Measurements from ENCODE around the gene KIAA0586.
"Not testable (repeated sequence)": the region's sequence is repeated elsewhere in the genome, so short reads cannot be mapped to it uniquely, and the experiment has no call there.

The KIAA0586 gene

GRCh38 chr14:58467575-58467974 is 40.1 kb downstream of the KIAA0586 start:
- H3K4me3 ChIP-seq (ENCODE audit: low read depth, low read length) = no peak overlapping the region
- H3K36me3 ChIP-seq (ENCODE audit: control insufficient read depth, insufficient read depth, low read length) = peaks cover 6% of the 10 kb centered on the region
- H3K4me1 ChIP-seq (ENCODE audit: control insufficient read depth, insufficient read depth, low read length) = no peaks in the 10 kb centered on the region
- no peaks in the 10 kb centered on the region for H3K9me3 ChIP-seq (ENCODE audit: control insufficient read depth, insufficient read depth, low read length)
- no peaks in the 10 kb centered on the region for H3K27me3 ChIP-seq (ENCODE audit: control insufficient read depth, insufficient read depth, low read length)
- no peak overlapping the region for H3K9ac ChIP-seq (ENCODE audit: low read depth, low read length)

GRCh38 chr14:58469309-58469708 is 41.8 kb downstream of the KIAA0586 start:
- H3K36me3 ChIP-seq (ENCODE audit: control insufficient read depth, insufficient read depth, low read length) = peaks cover 6% of the 10 kb centered on the region

DNA sequence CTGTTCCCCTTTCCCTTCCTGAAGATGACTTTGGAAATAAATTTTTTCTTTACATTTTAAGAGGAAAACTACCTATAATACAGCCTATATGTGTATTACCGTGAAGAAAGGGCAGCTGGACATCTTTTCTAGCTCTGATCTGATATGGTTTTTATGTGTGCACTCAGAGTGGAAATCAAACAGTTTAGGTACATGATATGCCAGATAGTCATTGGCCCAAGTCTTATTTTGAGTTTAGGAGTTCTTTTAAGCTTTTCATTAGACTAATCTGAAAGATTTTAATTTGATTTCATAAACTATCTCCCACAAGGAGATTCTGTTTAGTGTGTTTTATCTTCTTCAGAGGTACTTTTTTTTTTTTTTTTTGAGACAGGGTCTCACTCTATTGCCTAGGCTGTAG is 48.8 kb downstream of the KIAA0586 start:
- Histone ChIP-seq H3K36me3 (ENCODE audit: control insufficient read depth, insufficient read depth, low read length) (no peaks in the 10 kb centered on the region), H3K9ac (ENCODE audit: low read depth, low read length) (no peak overlapping the region), H3K27me3 (ENCODE audit: control insufficient read depth, insufficient read depth, low read length) (no peaks in the 10 kb centered on the region), H3K4me1 (ENCODE audit: control insufficient read depth, insufficient read depth, low read length) (no peaks in the 10 kb centered on the region), H3K4me3 (ENCODE audit: low read depth, low read length) (no peak overlapping the region), H3K9me3 (ENCODE audit: control insufficient read depth, insufficient read depth, low read length) (no peaks in the 10 kb centered on the region)

More at GRCh38 chr14:58469309-58469708, 41.8 kb downstream of the KIAA0586 start:
- H3K4me1 ChIP-seq (ENCODE audit: control insufficient read depth, insufficient read depth, low read length) = no peaks in the 10 kb centered on the region
- no peaks in the 10 kb centered on the region for H3K27me3 ChIP-seq (ENCODE audit: control insufficient read depth, insufficient read depth, low read length)
- H3K9me3 ChIP-seq (ENCODE audit: control insufficient read depth, insufficient read depth, low read length) = no peaks in the 10 kb centered on the region
- no peak overlapping the region for H3K4me3 ChIP-seq (ENCODE audit: low read depth, low read length)
- no peak overlapping the region for H3K9ac ChIP-seq (ENCODE audit: low read depth, low read length)

DNA sequence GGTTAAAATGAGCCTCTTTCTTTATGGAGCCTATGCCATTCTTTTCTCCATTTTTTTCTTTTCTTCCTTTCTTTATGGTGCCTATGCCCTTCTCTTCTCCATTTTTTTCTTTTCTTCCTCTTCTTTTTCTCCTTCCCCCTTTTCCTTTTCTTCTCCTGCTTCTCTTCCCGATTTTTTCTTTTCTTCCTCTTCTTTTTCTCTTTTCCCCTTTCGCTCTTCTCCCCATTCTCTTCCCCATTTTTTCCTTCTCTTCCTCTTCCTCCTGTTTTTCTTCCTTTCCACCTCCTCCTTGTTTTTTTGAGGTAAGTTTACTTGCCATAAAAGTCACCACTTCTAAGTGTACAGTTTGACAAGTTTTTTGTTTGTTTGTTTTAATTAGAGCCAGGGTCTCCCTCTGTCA is 50.1 kb downstream of the KIAA0586 start:
- H3K9me3 ChIP-seq (ENCODE audit: control insufficient read depth, insufficient read depth, low read length) = no peaks in the 10 kb centered on the region
- H3K9ac ChIP-seq (ENCODE audit: low read depth, low read length) = no peak overlapping the region
- no peaks in the 10 kb centered on the region for H3K36me3 ChIP-seq (ENCODE audit: control insufficient read depth, insufficient read depth, low read length)
- no peaks in the 10 kb centered on the region for H3K4me1 ChIP-seq (ENCODE audit: control insufficient read depth, insufficient read depth, low read length)
- H3K27me3 ChIP-seq (ENCODE audit: control insufficient read depth, insufficient read depth, low read length) = no peaks in the 10 kb centered on the region
- no peak overlapping the region for H3K4me3 ChIP-seq (ENCODE audit: low read depth, low read length)

DNA sequence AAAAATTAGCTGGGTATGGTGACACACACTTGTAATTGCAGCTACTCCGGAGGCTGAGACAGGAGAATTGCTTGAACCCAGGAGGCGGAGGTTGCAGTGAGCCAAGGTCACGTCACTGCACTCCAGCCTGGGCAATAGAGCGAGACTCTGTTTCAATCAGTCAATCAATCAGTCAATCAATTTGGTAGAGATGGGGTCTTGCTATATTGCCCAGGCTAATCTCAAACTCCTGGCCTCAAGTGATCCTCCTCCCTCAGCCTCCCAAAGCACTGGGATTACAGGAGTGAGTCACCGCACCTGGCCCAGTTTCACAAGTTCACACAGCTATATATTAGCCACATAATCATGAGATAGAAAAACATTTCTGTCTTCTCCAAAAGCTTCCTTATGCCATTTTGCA is 50.8 kb downstream of the KIAA0586 start:
- H3K4me3 ChIP-seq (ENCODE audit: low read depth, low read length); H3K4me1 ChIP-seq (ENCODE audit: control insufficient read depth, insufficient read depth, low read length); H3K9ac ChIP-seq (ENCODE audit: low read depth, low read length); H3K9me3 ChIP-seq (ENCODE audit: control insufficient read depth, insufficient read depth, low read length); H3K36me3 ChIP-seq (ENCODE audit: control insufficient read depth, insufficient read depth, low read length); H3K27me3 ChIP-seq (ENCODE audit: control insufficient read depth, insufficient read depth, low read length): not testable (repeated sequence)

DNA sequence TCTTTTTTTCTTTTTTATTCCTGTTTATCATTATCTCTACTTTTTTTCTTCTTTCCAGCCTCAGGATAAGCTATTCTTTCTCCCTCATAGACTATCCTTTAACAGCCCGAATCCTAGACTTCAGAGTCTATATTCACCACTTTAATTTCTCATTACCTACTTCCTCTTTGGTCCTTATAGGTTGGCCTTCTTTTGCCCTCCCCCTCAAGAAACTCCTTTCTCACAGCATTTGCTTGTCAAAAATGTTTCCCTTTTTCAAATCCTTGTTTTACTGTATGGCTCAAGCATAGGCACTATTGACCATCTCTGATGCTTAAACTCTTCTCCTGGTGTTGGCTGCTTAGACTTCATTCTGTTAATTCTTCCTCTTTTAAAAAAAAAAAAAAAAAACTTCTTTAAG is 52.5 kb downstream of the KIAA0586 start:
- Histone ChIP-seq H3K36me3 (ENCODE audit: control insufficient read depth, insufficient read depth, low read length) (no peaks in the 10 kb centered on the region), H3K27me3 (ENCODE audit: control insufficient read depth, insufficient read depth, low read length) (no peaks in the 10 kb centered on the region), H3K9me3 (ENCODE audit: control insufficient read depth, insufficient read depth, low read length) (no peaks in the 10 kb centered on the region), H3K4me3 (ENCODE audit: low read depth, low read length) (no peak overlapping the region), H3K9ac (ENCODE audit: low read depth, low read length) (no peak overlapping the region), H3K4me1 (ENCODE audit: control insufficient read depth, insufficient read depth, low read length) (no peaks in the 10 kb centered on the region)

GRCh38 chr14:58484176-58484575 is 56.7 kb downstream of the KIAA0586 start:
- Histone ChIP-seq H3K4me3 (ENCODE audit: low read depth, low read length) (no peak overlapping the region), H3K9me3 (ENCODE audit: control insufficient read depth, insufficient read depth, low read length) (no peaks in the 10 kb centered on the region), H3K9ac (ENCODE audit: low read depth, low read length) (no peak overlapping the region), H3K4me1 (ENCODE audit: control insufficient read depth, insufficient read depth, low read length) (no peaks in the 10 kb centered on the region), H3K27me3 (ENCODE audit: control insufficient read depth, insufficient read depth, low read length) (no peaks in the 10 kb centered on the region), H3K36me3 (ENCODE audit: control insufficient read depth, insufficient read depth, low read length) (no peaks in the 10 kb centered on the region)

GRCh38 chr14:58488550-58488949 is 61.0 kb downstream of the KIAA0586 start:
- Histone ChIP-seq H3K27me3 (ENCODE audit: control insufficient read depth, insufficient read depth, low read length) (no peaks in the 10 kb centered on the region), H3K9ac (ENCODE audit: low read depth, low read length) (no peak overlapping the region), H3K4me1 (ENCODE audit: control insufficient read depth, insufficient read depth, low read length) (no peaks in the 10 kb centered on the region), H3K9me3 (ENCODE audit: control insufficient read depth, insufficient read depth, low read length) (no peaks in the 10 kb centered on the region), H3K36me3 (ENCODE audit: control insufficient read depth, insufficient read depth, low read length) (no peaks in the 10 kb centered on the region), H3K4me3 (ENCODE audit: low read depth, low read length) (no peak overlapping the region)

GRCh38 chr14:58491593-58491992 is 64.1 kb downstream of the KIAA0586 start:
- Histone ChIP-seq H3K27me3 (ENCODE audit: control insufficient read depth, insufficient read depth, low read length) (no peaks in the 10 kb centered on the region), H3K9me3 (ENCODE audit: control insufficient read depth, insufficient read depth, low read length) (no peaks in the 10 kb centered on the region), H3K4me1 (ENCODE audit: control insufficient read depth, insufficient read depth, low read length) (no peaks in the 10 kb centered on the region), H3K9ac (ENCODE audit: low read depth, low read length) (no peak overlapping the region), H3K36me3 (ENCODE audit: control insufficient read depth, insufficient read depth, low read length) (no peaks in the 10 kb centered on the region), H3K4me3 (ENCODE audit: low read depth, low read length) (no peak overlapping the region)

DNA sequence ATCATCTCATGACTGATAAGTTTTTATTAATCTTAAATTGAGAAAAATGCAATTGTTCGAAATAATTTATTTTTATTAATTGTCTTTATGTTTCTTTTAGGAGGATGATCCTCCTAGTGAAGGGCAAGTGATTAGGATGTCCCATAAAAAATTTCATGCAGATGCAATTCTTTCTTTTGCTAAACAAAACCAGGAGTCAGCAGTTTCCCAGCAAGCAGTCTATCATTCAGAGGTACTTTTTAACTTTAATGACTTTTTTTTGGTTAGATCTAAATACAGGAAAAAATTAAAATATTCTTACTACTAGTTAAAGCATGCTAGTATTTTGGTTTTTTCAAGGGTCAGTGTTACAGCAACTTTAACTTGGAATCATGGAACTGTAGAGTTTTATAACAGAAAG is 64.5 kb downstream of the KIAA0586 start:
- no peak overlapping the region for H3K4me3 ChIP-seq (ENCODE audit: low read depth, low read length)
- no peaks in the 10 kb centered on the region for H3K4me1 ChIP-seq (ENCODE audit: control insufficient read depth, insufficient read depth, low read length)
- no peaks in the 10 kb centered on the region for H3K27me3 ChIP-seq (ENCODE audit: control insufficient read depth, insufficient read depth, low read length)
- no peak overlapping the region for H3K9ac ChIP-seq (ENCODE audit: low read depth, low read length)
- no peaks in the 10 kb centered on the region for H3K36me3 ChIP-seq (ENCODE audit: control insufficient read depth, insufficient read depth, low read length)
- no peaks in the 10 kb centered on the region for H3K9me3 ChIP-seq (ENCODE audit: control insufficient read depth, insufficient read depth, low read length)

DNA sequence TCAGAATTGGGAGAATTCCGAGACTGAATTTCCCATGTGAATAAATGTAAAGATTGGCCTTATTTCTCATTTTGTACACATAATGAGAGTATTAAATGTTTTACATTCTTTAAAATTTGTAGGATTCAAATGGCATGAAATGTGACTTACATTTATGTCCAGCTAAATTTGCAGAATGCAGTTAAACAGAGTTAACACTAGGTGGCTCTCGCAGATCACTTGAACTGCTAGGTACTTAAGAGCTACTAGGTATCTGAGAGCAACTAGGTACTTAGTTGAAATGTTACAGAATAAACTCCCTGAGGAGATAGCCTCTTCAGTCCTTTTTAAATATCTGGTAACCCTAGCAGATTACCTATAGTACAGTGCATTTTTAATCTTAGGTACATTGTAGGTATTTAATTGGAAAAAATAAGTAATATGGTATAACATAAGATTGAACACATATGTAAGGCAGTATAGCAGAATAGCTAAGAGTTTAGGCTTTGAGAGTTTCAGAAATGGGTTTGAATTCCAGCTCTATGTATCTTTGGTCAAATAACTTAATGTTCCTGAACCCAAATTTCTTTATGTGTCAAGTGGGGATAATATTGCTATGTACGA is 73.8 kb downstream of the KIAA0586 start:
- Histone ChIP-seq H3K4me3 (ENCODE audit: low read depth, low read length) (no peak overlapping the region), H3K9ac (ENCODE audit: low read depth, low read length) (no peak overlapping the region), H3K27me3 (ENCODE audit: control insufficient read depth, insufficient read depth, low read length) (no peaks in the 10 kb centered on the region), H3K4me1 (ENCODE audit: control insufficient read depth, insufficient read depth, low read length) (no peaks in the 10 kb centered on the region), H3K36me3 (ENCODE audit: control insufficient read depth, insufficient read depth, low read length) (no peaks in the 10 kb centered on the region), H3K9me3 (ENCODE audit: control insufficient read depth, insufficient read depth, low read length) (no peaks in the 10 kb centered on the region)

- Histone ChIP-seq H3K4me3 (ENCODE audit: low read depth, low read length) (no peak overlapping the region), H3K27me3 (ENCODE audit: control insufficient read depth, insufficient read depth, low read length) (no peaks in the 10 kb centered on the region), H3K9ac (ENCODE audit: low read depth, low read length) (no peak overlapping the region), H3K4me1 (ENCODE audit: control insufficient read depth, insufficient read depth, low read length) (no peaks in the 10 kb centered on the region), H3K36me3 (ENCODE audit: control insufficient read depth, insufficient read depth, low read length) (no peaks in the 10 kb centered on the region), H3K9me3 (ENCODE audit: control insufficient read depth, insufficient read depth, low read length) (no peaks in the 10 kb centered on the region)
These were observed 85.8 kb downstream of the KIAA0586 start for GRCh38 chr14:58513272-58513671.

Measured in iPS-15b (cell line).